ENCODE results near the gene ABHD16B. TPM values are rescaled to one million over a fixed set of nuclear protein-coding genes. Genes with fewer than 3 reads are reported as not detected.

The ABHD16B gene
- total and polyA plus RNA-seq, 4 donors, result not detected

- WGBS (ENCODE audit: insufficient coverage), result 27% methylated on average over 16 of the region's 17 CpGs
- Histone ChIP-seq H3K27me3 (ENCODE audit: control insufficient read depth, insufficient read depth, low read length) (peaks cover 35% of the 10 kb centered on the region), H3K9me3 (ENCODE audit: control insufficient read depth, insufficient read depth, low read length) (no peaks in the 10 kb centered on the region), H3K36me3 (ENCODE audit: control insufficient read depth, insufficient read depth, low read length) (no peaks in the 10 kb centered on the region), H3K4me3 (ENCODE audit: low read depth, low read length) (no peak overlapping the region), H3K27ac (ENCODE audit: low read depth, low read length) (peak overlapping the region; percentile 81), H3K4me1 (ENCODE audit: control insufficient read depth, insufficient read depth, low read length) (peaks cover 48% of the 10 kb centered on the region)
- DNase-seq (ENCODE audit: low read depth in 4 of 6, low spot score in 6 of 6), result no peak
Observed at GRCh38 chr20:63854069-63854765, 7.1 kb upstream of the ABHD16B start.

- Histone ChIP-seq H3K27ac (ENCODE audit: low read depth, low read length) (peak overlapping the region; percentile 81), H3K4me1 (ENCODE audit: control insufficient read depth, insufficient read depth, low read length) (peaks cover 53% of the 10 kb centered on the region), H3K27me3 (ENCODE audit: control insufficient read depth, insufficient read depth, low read length) (peaks cover 35% of the 10 kb centered on the region)
Observed at GRCh38 chr20:63854766-63855362, 6.4 kb upstream of the ABHD16B start.

GRCh38 chr20:63855363-63856097 is 5.8 kb upstream of the ABHD16B start:
- peaks cover 3% of the 10 kb centered on the region for H3K36me3 ChIP-seq (ENCODE audit: control insufficient read depth, insufficient read depth, low read length)
- H3K4me3 ChIP-seq (ENCODE audit: low read depth, low read length), result no peak overlapping the region
- H3K27ac ChIP-seq (ENCODE audit: low read depth, low read length), result peak overlapping the region; percentile 81
- WGBS (ENCODE audit: insufficient coverage), result 8% methylated on average over 35 of the region's 36 CpGs
- peaks cover 35% of the 10 kb centered on the region for H3K27me3 ChIP-seq (ENCODE audit: control insufficient read depth, insufficient read depth, low read length)
- DNase-seq (ENCODE audit: low read depth in 4 of 6, low spot score in 6 of 6), result no peak
- H3K9me3 ChIP-seq (ENCODE audit: control insufficient read depth, insufficient read depth, low read length), result no peaks in the 10 kb centered on the region
- peaks cover 57% of the 10 kb centered on the region for H3K4me1 ChIP-seq (ENCODE audit: control insufficient read depth, insufficient read depth, low read length)

More at GRCh38 chr20:63854766-63855362, 6.4 kb upstream of the ABHD16B start:
- H3K9me3 ChIP-seq (ENCODE audit: control insufficient read depth, insufficient read depth, low read length), result no peaks in the 10 kb centered on the region
- 8% methylated on average over 21 of the region's 26 CpGs for WGBS (ENCODE audit: insufficient coverage)
- no peaks in the 10 kb centered on the region for H3K36me3 ChIP-seq (ENCODE audit: control insufficient read depth, insufficient read depth, low read length)
- no peak overlapping the region for H3K4me3 ChIP-seq (ENCODE audit: low read depth, low read length)
- DNase-seq (ENCODE audit: low read depth in 4 of 6, low spot score in 6 of 6), result peak in 1 of 6 donors; percentile 37

GRCh38 chr20:63856098-63856511 is 5.2 kb upstream of the ABHD16B start:
- H3K4me1 ChIP-seq (ENCODE audit: control insufficient read depth, insufficient read depth, low read length), result peaks cover 61% of the 10 kb centered on the region
- H3K27me3 ChIP-seq (ENCODE audit: control insufficient read depth, insufficient read depth, low read length), result peaks cover 35% of the 10 kb centered on the region
- H3K36me3 ChIP-seq (ENCODE audit: control insufficient read depth, insufficient read depth, low read length), result peaks cover 9% of the 10 kb centered on the region
- WGBS (ENCODE audit: insufficient coverage), result 28% methylated on average over 20 of the region's 22 CpGs
- H3K27ac ChIP-seq (ENCODE audit: low read depth, low read length), result peak overlapping the region; percentile 25
- no peak overlapping the region for H3K4me3 ChIP-seq (ENCODE audit: low read depth, low read length)
- no peaks in the 10 kb centered on the region for H3K9me3 ChIP-seq (ENCODE audit: control insufficient read depth, insufficient read depth, low read length)
- DNase-seq (ENCODE audit: low read depth in 4 of 6, low spot score in 6 of 6), result no peak

- no peak overlapping the region for H3K4me3 ChIP-seq (ENCODE audit: low read depth, low read length)
- peaks cover 61% of the 10 kb centered on the region for H3K4me1 ChIP-seq (ENCODE audit: control insufficient read depth, insufficient read depth, low read length)
- DNase-seq (ENCODE audit: low read depth in 4 of 6, low spot score in 6 of 6), result peak in 1 of 6 donors; percentile 46
- H3K27ac ChIP-seq (ENCODE audit: low read depth, low read length), result peak overlapping the region; percentile 75
- no peaks in the 10 kb centered on the region for H3K9me3 ChIP-seq (ENCODE audit: control insufficient read depth, insufficient read depth, low read length)
- peaks cover 35% of the 10 kb centered on the region for H3K27me3 ChIP-seq (ENCODE audit: control insufficient read depth, insufficient read depth, low read length)
- 20% methylated on average over 10 of the region's 14 CpGs for WGBS (ENCODE audit: insufficient coverage)
- peaks cover 26% of the 10 kb centered on the region for H3K36me3 ChIP-seq (ENCODE audit: control insufficient read depth, insufficient read depth, low read length)
Observed at GRCh38 chr20:63857764-63858392, 3.4 kb upstream of the ABHD16B start.

GRCh38 chr20:63858393-63859165 is 2.7 kb upstream of the ABHD16B start:
- Histone ChIP-seq H3K4me3 (ENCODE audit: low read depth, low read length) (no peak overlapping the region), H3K4me1 (ENCODE audit: control insufficient read depth, insufficient read depth, low read length) (peaks cover 63% of the 10 kb centered on the region), H3K27ac (ENCODE audit: low read depth, low read length) (peak overlapping the region; percentile 75), H3K27me3 (ENCODE audit: control insufficient read depth, insufficient read depth, low read length) (peaks cover 35% of the 10 kb centered on the region), H3K36me3 (ENCODE audit: control insufficient read depth, insufficient read depth, low read length) (peaks cover 26% of the 10 kb centered on the region), H3K9me3 (ENCODE audit: control insufficient read depth, insufficient read depth, low read length) (no peaks in the 10 kb centered on the region)
- 5% methylated on average over 7 of the region's 12 CpGs for WGBS (ENCODE audit: insufficient coverage)
- peak in 2 of 6 donors; percentile 42 to 51 for DNase-seq (ENCODE audit: low read depth in 4 of 6, low spot score in 6 of 6)

GRCh38 chr20:63859166-63859699 is 2.1 kb upstream of the ABHD16B start:
- H3K9me3 ChIP-seq (ENCODE audit: control insufficient read depth, insufficient read depth, low read length), result no peaks in the 10 kb centered on the region
- peak overlapping the region; percentile 75 for H3K27ac ChIP-seq (ENCODE audit: low read depth, low read length)
- H3K4me3 ChIP-seq (ENCODE audit: low read depth, low read length), result no peak overlapping the region
- no peak for DNase-seq (ENCODE audit: low read depth in 4 of 6, low spot score in 6 of 6)
- H3K4me1 ChIP-seq (ENCODE audit: control insufficient read depth, insufficient read depth, low read length), result peaks cover 64% of the 10 kb centered on the region
- H3K36me3 ChIP-seq (ENCODE audit: control insufficient read depth, insufficient read depth, low read length), result peaks cover 26% of the 10 kb centered on the region
- peaks cover 34% of the 10 kb centered on the region for H3K27me3 ChIP-seq (ENCODE audit: control insufficient read depth, insufficient read depth, low read length)
- 43% methylated on average over 7 of the region's 7 CpGs for WGBS (ENCODE audit: insufficient coverage)

- H3K27ac ChIP-seq (ENCODE audit: low read depth, low read length), result no peak overlapping the region
- H3K9me3 ChIP-seq (ENCODE audit: control insufficient read depth, insufficient read depth, low read length), result no peaks in the 10 kb centered on the region
- H3K36me3 ChIP-seq (ENCODE audit: control insufficient read depth, insufficient read depth, low read length), result peaks cover 26% of the 10 kb centered on the region
- H3K27me3 ChIP-seq (ENCODE audit: control insufficient read depth, insufficient read depth, low read length), result peaks cover 21% of the 10 kb centered on the region
- peaks cover 59% of the 10 kb centered on the region for H3K4me1 ChIP-seq (ENCODE audit: control insufficient read depth, insufficient read depth, low read length)
- no peak for DNase-seq (ENCODE audit: low read depth in 4 of 6, low spot score in 6 of 6)
- 59% methylated on average over 14 of the region's 17 CpGs for WGBS (ENCODE audit: insufficient coverage)
- H3K4me3 ChIP-seq (ENCODE audit: low read depth, low read length), result no peak overlapping the region
Observed at GRCh38 chr20:63860325-63861051, 810 bp upstream of the ABHD16B start.

All from spinal cord (tissue), 10 donors.